A549 treated with Hydrocortisone at 1 μM for 4 hours (cell line): ENCODE data around the gene TSEN2. TPM values are rescaled to one million over a fixed set of nuclear protein-coding genes. Genes with fewer than 3 reads are reported as not detected.

ENCODE experiments used
- total RNA-seq: library from RNA; stranded (reverse); fragments of 200-300 nt; extraction: Qiagen RNA extraction; gene quantifications from 5 replicates; pipeline ENCODE4 v1.2.3, GENCODE V29; 2022

TSEN2 gene
- 17.7 to 19.6 TPM (median 18.4 TPM) in 5 replicates for total RNA-seq

GRCh38 chr3:12484198-12484982 is at the start of gene TSEN2:
Gene TSEN2 (plus strand): TSS chr3:12484480. CDS start chr3:12489801, 5,321 bp downstream.

GRCh38 chr3:12545473-12545791 is 61.2 kb downstream of the TSEN2 start, which contains the start of gene MKRN2OS:
Gene MKRN2OS (minus strand): TSS chr3:12545499. CDS start chr3:12545464, 35 bp downstream.

GRCh38 chr3:12556690-12557472 is 72.6 kb downstream of the TSEN2 start, which contains the start of gene MKRN2:
Gene MKRN2 (plus strand): TSS chr3:12557087. CDS start chr3:12557151, 64 bp downstream.

Other genes starting within 250 kb of the TSEN2 start
- gene PPARG, start 195.4 kb upstream of the TSEN2 start, total RNA-seq: 37.4 to 43.6 TPM (median 41.5 TPM) in 5 replicates
- not detected in 5 replicates for gene MKRN2OS, start 61.0 kb downstream of the TSEN2 start, total RNA-seq
- 26.1 to 32.4 TPM (median 27.2 TPM) in 5 replicates for gene MKRN2, start 72.6 kb downstream of the TSEN2 start, total RNA-seq
- gene RAF1, start 179.6 kb downstream of the TSEN2 start, total RNA-seq: 62.1 to 70.8 TPM (median 66.3 TPM) in 5 replicates